ENCODE results near the gene CCNF. TPM values are rescaled to one million over a fixed set of nuclear protein-coding genes. Genes with fewer than 3 reads are reported as not detected.

CCNF gene
- polyA plus RNA-seq, 1 experiment = 7.1 TPM

DNA sequence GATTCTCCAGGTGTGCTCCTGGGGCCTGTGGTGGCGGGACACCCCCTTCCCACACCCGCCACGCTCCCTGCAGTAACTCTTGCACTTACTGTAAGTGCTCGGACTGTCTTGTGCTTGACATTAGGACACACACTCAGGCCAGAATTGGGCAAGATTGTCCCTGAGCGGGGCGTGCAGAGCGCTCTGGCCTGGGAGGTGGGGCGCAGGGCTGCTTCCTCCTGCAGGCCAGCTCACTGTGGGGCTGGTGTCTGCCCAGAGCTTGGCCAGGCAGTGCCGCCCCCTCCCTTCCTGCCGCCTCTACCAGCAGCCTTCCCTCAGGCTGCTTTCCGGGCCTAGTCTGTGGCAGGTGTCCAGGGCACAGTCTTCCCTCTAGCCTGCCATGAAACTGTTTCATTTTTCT lies 78.4 kb downstream of the CCNF start:
- H3K4me3 ChIP-seq (ENCODE audit: low read depth, low read length) = no peak overlapping the region
- 0 out of 2 replicates have a peak, but pooled peaks cover 1% of the 10 kb centered on the region for H3K36me3 ChIP-seq (ENCODE audit: control insufficient read depth, insufficient read depth, low read length)
- CTCF ChIA-PET = no interaction called here
- DNase-seq (ENCODE audit: low read depth) = no peak
- TF ChIP-seq, protein P1, sequence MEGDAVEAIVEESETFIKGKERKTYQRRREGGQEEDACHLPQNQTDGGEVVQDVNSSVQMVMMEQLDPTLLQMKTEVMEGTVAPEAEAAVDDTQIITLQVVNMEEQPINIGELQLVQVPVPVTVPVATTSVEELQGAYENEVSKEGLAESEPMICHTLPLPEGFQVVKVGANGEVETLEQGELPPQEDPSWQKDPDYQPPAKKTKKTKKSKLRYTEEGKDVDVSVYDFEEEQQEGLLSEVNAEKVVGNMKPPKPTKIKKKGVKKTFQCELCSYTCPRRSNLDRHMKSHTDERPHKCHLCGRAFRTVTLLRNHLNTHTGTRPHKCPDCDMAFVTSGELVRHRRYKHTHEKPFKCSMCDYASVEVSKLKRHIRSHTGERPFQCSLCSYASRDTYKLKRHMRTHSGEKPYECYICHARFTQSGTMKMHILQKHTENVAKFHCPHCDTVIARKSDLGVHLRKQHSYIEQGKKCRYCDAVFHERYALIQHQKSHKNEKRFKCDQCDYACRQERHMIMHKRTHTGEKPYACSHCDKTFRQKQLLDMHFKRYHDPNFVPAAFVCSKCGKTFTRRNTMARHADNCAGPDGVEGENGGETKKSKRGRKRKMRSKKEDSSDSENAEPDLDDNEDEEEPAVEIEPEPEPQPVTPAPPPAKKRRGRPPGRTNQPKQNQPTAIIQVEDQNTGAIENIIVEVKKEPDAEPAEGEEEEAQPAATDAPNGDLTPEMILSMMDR (IDR thresholded peaks at IDR 0.05; ENCODE audit: insufficient read depth, low read depth, low read length) = no peak
- H3K27me3 ChIP-seq (ENCODE audit: control insufficient read depth, insufficient read depth, low read length) = no peaks in the 10 kb centered on the region
- POLR2A ChIA-PET = no interaction called here

Small RNAs within 50 kb of the gene (small RNA-seq; reads per million reads assigned to genes)
- gene MIR6768 (ENCODE audit: insufficient read length, low read depth, low replicate concordance) = not detected

Other genes starting within 250 kb of the CCNF start
- gene CASKIN1, start 232.8 kb upstream of the CCNF start, polyA plus RNA-seq (2011; rRNA removed) = 0.01 and 0.02 TPM in 2 replicates
- 40.0 and 62.7 TPM in 2 replicates for gene MLST8, start 224.0 kb upstream of the CCNF start, polyA plus RNA-seq (2011; rRNA removed)
- gene BRICD5, start 218.6 kb upstream of the CCNF start, polyA plus RNA-seq (2011; rRNA removed) = 1.5 and 1.7 TPM in 2 replicates
- gene PGP, start 214.6 kb upstream of the CCNF start, polyA plus RNA-seq (2011; rRNA removed) = 6.1 and 7.7 TPM in 2 replicates
- gene E4F1, start 205.9 kb upstream of the CCNF start, polyA plus RNA-seq (2011; rRNA removed) = 11.3 and 17.6 TPM in 2 replicates
- 0.33 and 0.38 TPM in 2 replicates for gene DNASE1L2, start 193.0 kb upstream of the CCNF start, polyA plus RNA-seq (2011; rRNA removed)
- 36.9 and 63.9 TPM in 2 replicates for gene ECI1, start 177.9 kb upstream of the CCNF start, polyA plus RNA-seq (2011; rRNA removed)
- gene RNPS1, start 161.3 kb upstream of the CCNF start, polyA plus RNA-seq (2011; rRNA removed) = 101 and 129 TPM in 2 replicates
- gene ABCA3, start 88.7 kb upstream of the CCNF start, polyA plus RNA-seq (2011; rRNA removed) = 1.9 and 3.8 TPM in 2 replicates
- gene TEDC2, start 30.7 kb downstream of the CCNF start, polyA plus RNA-seq (2011; rRNA removed) = 2.2 and 3.7 TPM in 2 replicates
- gene NTN3, start 41.9 kb downstream of the CCNF start, polyA plus RNA-seq (2011; rRNA removed) = 0.09 and 0.12 TPM in 2 replicates
- gene TBC1D24, start 45.7 kb downstream of the CCNF start, polyA plus RNA-seq (2011; rRNA removed) = 6.0 and 9.2 TPM in 2 replicates
- gene ATP6V0C, start 84.5 kb downstream of the CCNF start, polyA plus RNA-seq (2011; rRNA removed) = 15.4 and 32.9 TPM in 2 replicates
- gene AMDHD2, start 90.9 kb downstream of the CCNF start, polyA plus RNA-seq (2011; rRNA removed) = 9.5 and 15.9 TPM in 2 replicates
- not detected in 2 replicates for gene CEMP1, start 102.0 kb downstream of the CCNF start, polyA plus RNA-seq (2011; rRNA removed)
- 25.0 and 31.3 TPM in 2 replicates for gene PDPK1, start 108.6 kb downstream of the CCNF start, polyA plus RNA-seq (2011; rRNA removed)

Data from BJ (cell line).